ENCODE measurements around the gene SARS1. TPM values are rescaled to one million over a fixed set of nuclear protein-coding genes. Genes with fewer than 3 reads are reported as not detected.
"Not testable (repeated sequence)": the region's sequence is repeated elsewhere in the genome, so short reads cannot be mapped to it uniquely, and the experiment has no call there.

SARS1 gene
- total RNA-seq, 1 donor from 2014 or later, result 105 TPM

- DNase-seq (ENCODE audit: low spot score), result no peak
These were observed 19.8 kb upstream of the SARS1 start for GRCh38 chr1:109193653-109194590.

GRCh38 chr1:109197158-109198042 lies 16.3 kb upstream of the SARS1 start:
- peak; percentile 35 for DNase-seq (ENCODE audit: low spot score)

GRCh38 chr1:109198043-109198695 lies 15.5 kb upstream of the SARS1 start:
- peak; percentile 38 for DNase-seq (ENCODE audit: low spot score)

- no peak for DNase-seq (ENCODE audit: low spot score)
These were observed 15.0 kb upstream of the SARS1 start for GRCh38 chr1:109198745-109199144.

- DNase-seq (ENCODE audit: low spot score), result no peak
These were observed 14.0 kb upstream of the SARS1 start for GRCh38 chr1:109199710-109200109.

- no peak for DNase-seq (ENCODE audit: low spot score)
These were observed 12.5 kb upstream of the SARS1 start for GRCh38 chr1:109201123-109201703.

GRCh38 chr1:109204484-109204883 lies 9.2 kb upstream of the SARS1 start:
- no peak for DNase-seq (ENCODE audit: low spot score)

- no peak for DNase-seq (ENCODE audit: low spot score)
These were observed 7.4 kb upstream of the SARS1 start for GRCh38 chr1:109206339-109206738.

GRCh38 chr1:109207467-109208103 lies 6.1 kb upstream of the SARS1 start:
- DNase-seq (ENCODE audit: low spot score), result no peak

- DNase-seq (ENCODE audit: low spot score), result no peak
These were observed 5.3 kb upstream of the SARS1 start for GRCh38 chr1:109208394-109208793.

GRCh38 chr1:109208836-109209463 lies 4.8 kb upstream of the SARS1 start:
- DNase-seq (ENCODE audit: low spot score), result no peak

GRCh38 chr1:109210058-109210457 lies 3.7 kb upstream of the SARS1 start:
- no peak for DNase-seq (ENCODE audit: low spot score)

GRCh38 chr1:109213345-109213823 lies 334 bp upstream of the SARS1 start:
- DNase-seq (ENCODE audit: low spot score), result no peak

GRCh38 chr1:109214695-109215623 lies 1.2 kb downstream of the SARS1 start:
- peak; percentile 53 for DNase-seq (ENCODE audit: low spot score)

GRCh38 chr1:109216662-109217061 lies 2.9 kb downstream of the SARS1 start:
- DNase-seq (ENCODE audit: low spot score), result no peak

- peak; percentile 16 for DNase-seq (ENCODE audit: low spot score)
These were observed 4.8 kb downstream of the SARS1 start for GRCh38 chr1:109218516-109218915.

- not testable (repeated sequence) for DNase-seq (ENCODE audit: low spot score)
These were observed 7.5 kb downstream of the SARS1 start for GRCh38 chr1:109221201-109221600.

- no peak for DNase-seq (ENCODE audit: low spot score)
These were observed 11.6 kb downstream of the SARS1 start for GRCh38 chr1:109225308-109225707.
